ENCODE results near the gene POU6F1.

DNA sequence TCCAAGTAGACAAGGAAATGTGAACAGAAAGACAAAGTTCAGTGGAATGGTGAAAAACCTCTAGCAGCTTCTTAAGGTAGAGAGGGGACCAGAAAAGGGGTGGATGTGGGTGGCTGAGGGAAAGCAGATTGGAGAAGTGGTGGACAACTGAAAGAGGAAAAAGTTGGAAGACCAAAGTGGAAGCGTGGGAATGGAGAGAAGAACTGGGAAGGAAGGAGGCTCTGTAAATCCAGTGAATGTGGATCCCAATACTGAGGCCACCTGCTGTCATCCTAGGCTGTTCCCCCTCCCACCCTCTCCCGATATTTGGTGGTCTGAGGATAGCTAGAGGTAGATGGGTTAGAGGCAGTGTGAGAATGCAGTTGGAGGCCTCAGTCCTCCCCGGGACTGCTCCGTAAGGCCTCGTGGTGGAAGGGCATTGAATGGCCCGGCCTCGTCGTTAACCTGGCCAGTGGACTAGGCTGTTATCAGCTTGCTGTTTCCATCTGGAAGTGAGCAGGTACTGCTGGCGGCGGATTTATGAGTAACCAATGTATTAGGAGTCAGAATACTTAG, 822 bp upstream of the POU6F1 start:
- TF ChIP-seq POLR2A (IDR thresholded peaks at IDR 0.05; ENCODE audit: low read depth, low read length) (no peak), POLR2AphosphoS5 (IDR thresholded peaks at IDR 0.05; ENCODE audit: low read depth, low read length) (no peak), TAF1 (IDR thresholded peaks at IDR 0.05; ENCODE audit: borderline replicate concordance, low read depth, low read length) (no peak)
